Thyroid gland (tissue), 4 donors: ENCODE results near the gene CNTNAP3B. TPM values are rescaled to one million over a fixed set of nuclear protein-coding genes. Genes with fewer than 3 reads are reported as not detected.
"Not testable (repeated sequence)": the region's sequence is repeated elsewhere in the genome, so short reads cannot be mapped to it uniquely, and the experiment has no call there.

Experiments used
- DNase-seq, 2 donors: peaks; one replicate each; pipeline ENCODE4 v3.0.0-alpha.2; 2019
- H3K27ac ChIP-seq, 3 donors: fragments of 200-600 bp; sonication (generic); 1 replicate in 2 of 3; 2 replicates in 1 of 3; pipeline ENCODE4 v1.5.1; 2016 to 2019; ENCODE audit warnings: mild to moderate bottlenecking in 1 of 3, moderate library complexity in 1 of 3
- H3K27me3 ChIP-seq: fragments of 200-600 bp; sonication (generic); one replicate; pipeline ENCODE4 v1.5.1; 2019
- H3K36me3 ChIP-seq, 2 donors: fragments of 200-600 bp; sonication (generic); one replicate each; pipeline ENCODE4 v1.5.1; 2016 to 2019
- H3K4me1 ChIP-seq, 2 donors: fragments of 200-600 bp; sonication (generic); one replicate each; pipeline ENCODE4 v1.5.1; 2017 to 2019
- H3K4me3 ChIP-seq, 3 donors: fragments of 200-600 bp; sonication (generic); replicated peaks in 1 of 3; 1 replicate in 2 of 3; 2 replicates in 1 of 3; pipeline ENCODE4 v1.5.1; 2016; ENCODE audit warnings: mild to moderate bottlenecking in 1 of 3
- H3K9me3 ChIP-seq: fragments of 200-600 bp; sonication (generic); one replicate; pipeline ENCODE4 v1.5.1; 2017
- WGBS, 2 donors: methylation state at CpG; one replicate each; pipeline ENCODE4 v1.1.5; 2017; 5-methylcytosine and 5-hydroxymethylcytosine counted together
- intact Hi-C: fragments of 100-400 bp; cut with DNase I; formaldehyde crosslinking; loops from one replicate; pipeline ENCODE4 v1.15.1; 2023
- total RNA-seq, 4 donors: library from RNA; depleted of rRNA; stranded (reverse); fragments of >200 nt; gene quantifications; one replicate each; pipeline ENCODE4 v1.2.3, GENCODE V29; 2016

The CNTNAP3B gene
- 10 to 100 TPM in 3 of 4 donors, 1 to 10 TPM in 1; 7.8 to 32.7 (median 20.3) TPM for total RNA-seq

- H3K36me3 ChIP-seq, H3K27me3 ChIP-seq, H3K4me3 ChIP-seq, H3K9me3 ChIP-seq, intact Hi-C loops, H3K4me1 ChIP-seq, H3K27ac ChIP-seq: not testable (repeated sequence)
- DNase-seq = peak in 1 of 2 donors; percentile 4
- 0% methylated on average over 7 of the region's 72 CpGs; no CpG with 5 or more reads in 1 of the 2 donors for WGBS, 2 donors
Observed at GRCh38 chr9:42129073-42129729, at the start of gene CNTNAP3B. Gene CNTNAP3B (minus strand): TSS chr9:42129426. CDS start chr9:42129094, 332 bp downstream.

GRCh38 chr9:42160299-42160698, 31.1 kb upstream of the CNTNAP3B start:
- H3K27me3 ChIP-seq, DNase-seq, intact Hi-C loops, H3K27ac ChIP-seq, H3K9me3 ChIP-seq, H3K4me1 ChIP-seq, H3K4me3 ChIP-seq, H3K36me3 ChIP-seq: not testable (repeated sequence)
- no CpG with 5 or more reads among the region's 1 CpG for WGBS, 2 donors

GRCh38 chr9:42127056-42127841, 2.0 kb downstream of the CNTNAP3B start:
- WGBS, 2 donors = 30 to 34% methylated on average over 12 of the region's 12 CpGs

GRCh38 chr9:42121007-42121406, 8.2 kb downstream of the CNTNAP3B start:
- 51 to 56% methylated on average over 7 of the region's 7 CpGs for WGBS, 2 donors
- H3K27ac ChIP-seq, H3K9me3 ChIP-seq, H3K36me3 ChIP-seq, DNase-seq, H3K4me3 ChIP-seq, intact Hi-C loops, H3K4me1 ChIP-seq, H3K27me3 ChIP-seq: not testable (repeated sequence)

More at GRCh38 chr9:42127056-42127841, 2.0 kb downstream of the CNTNAP3B start:
- intact Hi-C loops, DNase-seq, H3K36me3 ChIP-seq, H3K27me3 ChIP-seq, H3K4me1 ChIP-seq, H3K4me3 ChIP-seq, H3K27ac ChIP-seq, H3K9me3 ChIP-seq: not testable (repeated sequence)

GRCh38 chr9:42095929-42096328, 33.3 kb downstream of the CNTNAP3B start:
- H3K27ac ChIP-seq, H3K9me3 ChIP-seq, DNase-seq, H3K36me3 ChIP-seq, H3K27me3 ChIP-seq, H3K4me1 ChIP-seq, intact Hi-C loops, H3K4me3 ChIP-seq: not testable (repeated sequence)
- 70 to 92% methylated on average over 4 to 7 of the region's 9 CpGs for WGBS, 2 donors

- H3K4me1 ChIP-seq, DNase-seq, H3K4me3 ChIP-seq, intact Hi-C loops, H3K36me3 ChIP-seq, H3K9me3 ChIP-seq, H3K27me3 ChIP-seq, H3K27ac ChIP-seq: not testable (repeated sequence)
- no CpG with 5 or more reads among the region's 1 CpG for WGBS, 2 donors
Observed at GRCh38 chr9:42084559-42084952, 44.7 kb downstream of the CNTNAP3B start.

GRCh38 chr9:42083877-42084558, 45.2 kb downstream of the CNTNAP3B start:
- H3K27ac ChIP-seq, intact Hi-C loops, H3K4me1 ChIP-seq, H3K9me3 ChIP-seq, DNase-seq, H3K4me3 ChIP-seq, H3K27me3 ChIP-seq, H3K36me3 ChIP-seq: not testable (repeated sequence)
- WGBS, 2 donors = 70% methylated on average over 3 of the region's 4 CpGs; no CpG with 5 or more reads in 1 of the 2 donors

GRCh38 chr9:42080376-42080775, 48.9 kb downstream of the CNTNAP3B start:
- whole genome bisulfite sequencing, 2 donors = 63 to 66% methylated on average over 2 of the region's 2 CpGs
- not testable (repeated sequence) for H3K9me3 ChIP-seq, DNase-seq

GRCh38 chr9:42074868-42075267, 54.4 kb downstream of the CNTNAP3B start:
- H3K4me3 ChIP-seq, H3K27ac ChIP-seq, H3K36me3 ChIP-seq, DNase-seq, H3K4me1 ChIP-seq, H3K9me3 ChIP-seq, H3K27me3 ChIP-seq, intact Hi-C loops: not testable (repeated sequence)
- no CpG with 5 or more reads among the region's 5 CpGs for WGBS, 2 donors

More at GRCh38 chr9:42080376-42080775, 48.9 kb downstream of the CNTNAP3B start:
- H3K27me3 ChIP-seq, H3K36me3 ChIP-seq, H3K4me3 ChIP-seq, H3K27ac ChIP-seq, intact Hi-C loops, H3K4me1 ChIP-seq: not testable (repeated sequence)

GRCh38 chr9:42071026-42071425, 58.2 kb downstream of the CNTNAP3B start:
- H3K27ac ChIP-seq, H3K36me3 ChIP-seq, H3K9me3 ChIP-seq, intact Hi-C loops, H3K4me3 ChIP-seq, DNase-seq, H3K27me3 ChIP-seq, H3K4me1 ChIP-seq: not testable (repeated sequence)
- 100% methylated on average over 1 of the region's 4 CpGs; no CpG with 5 or more reads in 1 of the 2 donors for WGBS, 2 donors

GRCh38 chr9:42070035-42070799, 59.0 kb downstream of the CNTNAP3B start:
- H3K9me3 ChIP-seq, H3K27me3 ChIP-seq, intact Hi-C loops, H3K4me1 ChIP-seq, H3K27ac ChIP-seq, H3K36me3 ChIP-seq, DNase-seq, H3K4me3 ChIP-seq: not testable (repeated sequence)
- 29 to 34% methylated on average over 3 of the region's 11 CpGs for WGBS, 2 donors

GRCh38 chr9:42053874-42054273, 75.4 kb downstream of the CNTNAP3B start:
- H3K4me3 ChIP-seq, H3K4me1 ChIP-seq, DNase-seq, H3K27ac ChIP-seq, intact Hi-C loops, H3K9me3 ChIP-seq, H3K27me3 ChIP-seq, H3K36me3 ChIP-seq: not testable (repeated sequence)
- WGBS, 2 donors = 100% methylated on average over 1 of the region's 1 CpG; no CpG with 5 or more reads in 1 of the 2 donors
